Uterus (tissue), 4 donors: ENCODE measurements around the gene USP20. TPM values are rescaled to one million over a fixed set of nuclear protein-coding genes. Genes with fewer than 3 reads are reported as not detected.

ENCODE experiments used
- DNase-seq, 2 donors: peaks; one replicate each; pipeline ENCODE4 v3.0.0-alpha.2; 2019 to 2020
- H3K27ac ChIP-seq, 2 donors: fragments of 200-600 bp; sonication (generic); 1 replicate in 1 of 2; 2 replicates in 1 of 2; pipeline ENCODE4 v1.5.1; 2016 to 2018
- H3K27me3 ChIP-seq, 2 donors: fragments of 200-600 bp; sonication (generic); one replicate each; pipeline ENCODE4 v1.5.1; 2018 to 2019; ENCODE audit warnings: control low read depth in 1 of 2
- H3K36me3 ChIP-seq, 2 donors: fragments of 200-600 bp; sonication (generic); one replicate each; pipeline ENCODE4 v1.5.1; 2019; ENCODE audit warnings: control low read depth in 1 of 2
- H3K4me1 ChIP-seq, 2 donors: fragments of 200-600 bp; sonication (generic); one replicate each; pipeline ENCODE4 v1.5.1; 2018 to 2019; ENCODE audit warnings: control low read depth in 1 of 2
- H3K4me3 ChIP-seq, 2 donors: fragments of 200-600 bp; sonication (generic); 1 replicate in 1 of 2; 2 replicates in 1 of 2; pipeline ENCODE4 v1.5.1; 2018 to 2019; ENCODE audit warnings: mild to moderate bottlenecking in 1 of 2
- H3K9me3 ChIP-seq, 2 donors: fragments of 200-600 bp; sonication (generic); one replicate each; pipeline ENCODE4 v1.5.1; 2019; ENCODE audit warnings: control low read depth in 1 of 2
- POLR2A ChIP-seq, 2 donors: fragments of 450-650 bp; IDR thresholded peaks; one replicate each; pipeline ENCODE4 v1.6.1; 2016; ENCODE audit warnings: antibody characterized with exemption in 2 of 2, mild to moderate bottlenecking in 1 of 2, moderate library complexity in 1 of 2
- intact Hi-C: fragments of 100-400 bp; cut with DNase I; formaldehyde crosslinking; loops from one replicate; pipeline ENCODE4 v1.15.1; 2023; ENCODE audit warnings: low total_unique reads
- total RNA-seq, 4 donors: library from RNA; depleted of rRNA in 3 of 4; stranded (reverse); fragments of >200 nt in 3 of 4; gene quantifications; one replicate each; pipeline versions ENCODE4 v1.1.0 to v1.2.4, GENCODE V29; 2014 to 2023
- TF ChIP-seq, protein P1 (sequence below), 4 experiments: fragments of 200-600 bp in 2 of 4; fragments of 450-650 bp in 2 of 4; sonication (generic) in 2 of 4; IDR thresholded peaks; one replicate each; pipeline ENCODE4 v1.5.1; 2016 to 2019; ENCODE audit warnings: antibody characterized with exemption in 4 of 4, mild to moderate bottlenecking in 2 of 4, moderate library complexity in 1 of 4
- donor health status: DM: yes; HTN: yes; CAD: no.

The USP20 gene
- total RNA-seq, 4 donors from 2014 or later: 5.6 to 46.7 (median 11.1) TPM

DNA sequence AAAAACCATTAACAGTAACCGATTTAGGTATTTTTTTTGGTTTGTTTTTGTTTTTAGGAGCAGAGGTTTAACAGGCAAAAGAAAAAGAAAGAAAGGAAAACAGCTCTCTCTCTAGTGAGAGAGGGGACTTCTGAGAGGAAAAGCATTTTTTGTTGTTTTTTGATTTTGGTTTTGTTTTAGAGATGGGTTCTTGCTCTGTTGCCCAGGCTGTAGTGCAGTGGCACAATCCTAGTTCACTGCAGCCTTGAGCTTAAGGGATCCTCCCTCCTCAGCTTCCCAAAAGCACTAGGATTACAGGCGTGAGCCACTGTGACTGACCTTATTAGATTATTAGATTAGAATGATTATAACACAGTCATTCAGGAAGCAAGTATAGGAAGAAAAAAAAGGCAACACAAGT, 10.1 kb downstream of the USP20 start:
- intact Hi-C loops: no loop called here
- no peak for DNase-seq
- no peaks in the 10 kb centered on the region for H3K36me3 ChIP-seq
- no peak overlapping the region for H3K4me3 ChIP-seq
- H3K27me3 ChIP-seq: no peaks in the 10 kb centered on the region
- H3K27ac ChIP-seq: no peak overlapping the region
- H3K4me1 ChIP-seq: no peaks in the 10 kb centered on the region
- no peak for TF ChIP-seq POLR2A (IDR thresholded peaks at IDR 0.05)
- TF ChIP-seq, protein P1, sequence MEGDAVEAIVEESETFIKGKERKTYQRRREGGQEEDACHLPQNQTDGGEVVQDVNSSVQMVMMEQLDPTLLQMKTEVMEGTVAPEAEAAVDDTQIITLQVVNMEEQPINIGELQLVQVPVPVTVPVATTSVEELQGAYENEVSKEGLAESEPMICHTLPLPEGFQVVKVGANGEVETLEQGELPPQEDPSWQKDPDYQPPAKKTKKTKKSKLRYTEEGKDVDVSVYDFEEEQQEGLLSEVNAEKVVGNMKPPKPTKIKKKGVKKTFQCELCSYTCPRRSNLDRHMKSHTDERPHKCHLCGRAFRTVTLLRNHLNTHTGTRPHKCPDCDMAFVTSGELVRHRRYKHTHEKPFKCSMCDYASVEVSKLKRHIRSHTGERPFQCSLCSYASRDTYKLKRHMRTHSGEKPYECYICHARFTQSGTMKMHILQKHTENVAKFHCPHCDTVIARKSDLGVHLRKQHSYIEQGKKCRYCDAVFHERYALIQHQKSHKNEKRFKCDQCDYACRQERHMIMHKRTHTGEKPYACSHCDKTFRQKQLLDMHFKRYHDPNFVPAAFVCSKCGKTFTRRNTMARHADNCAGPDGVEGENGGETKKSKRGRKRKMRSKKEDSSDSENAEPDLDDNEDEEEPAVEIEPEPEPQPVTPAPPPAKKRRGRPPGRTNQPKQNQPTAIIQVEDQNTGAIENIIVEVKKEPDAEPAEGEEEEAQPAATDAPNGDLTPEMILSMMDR (IDR thresholded peaks at IDR 0.05): no peak
- no peaks in the 10 kb centered on the region for H3K9me3 ChIP-seq

DNA sequence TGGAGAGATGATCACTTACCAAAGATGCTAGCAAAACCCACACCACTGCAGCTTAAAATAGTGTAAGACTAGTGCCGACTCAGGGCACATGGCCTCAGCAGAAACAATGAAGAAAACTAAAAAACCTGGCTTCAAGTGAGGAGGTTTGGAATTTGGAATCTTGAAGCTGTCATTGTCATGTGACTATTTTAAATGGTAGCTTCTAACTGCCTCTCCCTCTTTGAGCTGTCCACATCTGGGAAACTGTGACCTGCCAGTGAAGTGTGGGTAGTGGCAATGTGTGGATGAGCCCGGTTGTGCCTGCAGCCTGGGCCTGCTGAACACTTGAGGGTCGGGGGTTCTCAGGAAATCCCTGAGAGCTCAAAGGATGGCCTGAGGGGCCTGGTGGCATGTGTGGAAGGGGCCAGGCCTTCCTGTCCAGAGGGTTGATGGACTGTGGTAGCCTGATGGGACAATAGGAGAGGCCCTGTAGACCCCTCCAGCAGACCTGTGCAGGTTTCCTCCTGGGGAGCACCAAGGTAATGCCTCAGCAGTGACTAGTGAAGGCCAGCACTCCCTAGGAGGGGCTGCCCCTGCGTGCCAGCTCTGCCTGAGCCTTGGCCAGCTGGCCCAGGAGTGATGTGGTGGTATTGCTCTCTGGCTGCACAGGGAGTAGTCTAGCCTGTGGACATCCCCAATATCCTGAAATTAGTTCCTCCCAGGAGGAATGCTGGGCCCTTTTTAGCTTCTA, 13.6 kb downstream of the USP20 start:
- intact Hi-C loops: no loop called here
- TF ChIP-seq POLR2A (IDR thresholded peaks at IDR 0.05): no peak
- TF ChIP-seq, protein P1 (IDR thresholded peaks at IDR 0.05): no peak
- Histone ChIP-seq H3K9me3 (no peaks in the 10 kb centered on the region), H3K4me3 (no peak overlapping the region), H3K27ac (no peak overlapping the region), H3K36me3 (no peaks in the 10 kb centered on the region), H3K27me3 (no peaks in the 10 kb centered on the region), H3K4me1 (no peaks in the 10 kb centered on the region)
- DNase-seq: no peak

DNA sequence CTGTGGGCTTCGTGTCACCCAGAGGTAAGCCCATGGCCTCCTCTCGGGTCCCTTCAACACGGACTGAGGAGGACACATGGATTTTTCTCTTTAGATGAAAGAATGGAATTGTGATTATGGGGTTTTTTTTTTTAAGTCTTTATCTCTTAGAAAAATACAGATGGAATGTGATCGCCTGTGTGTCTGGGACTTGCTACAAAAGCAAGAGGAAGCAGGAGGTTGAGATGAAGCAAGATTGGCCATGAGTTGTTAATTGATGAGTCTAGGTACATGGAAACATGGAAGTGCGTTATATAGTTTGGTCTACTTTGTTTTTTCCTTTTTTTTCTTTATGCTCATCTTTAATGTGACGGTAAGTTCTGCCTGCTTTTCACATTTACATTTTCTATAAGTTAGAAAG, 14.6 kb downstream of the USP20 start:
- Histone ChIP-seq H3K4me3 (no peak overlapping the region), H3K27ac (peak overlapping the region in 1 of 2 donors; percentile 76), H3K4me1 (no peaks in the 10 kb centered on the region), H3K36me3 (no peaks in the 10 kb centered on the region), H3K9me3 (no peaks in the 10 kb centered on the region), H3K27me3 (no peaks in the 10 kb centered on the region)
- TF ChIP-seq, protein P1 (IDR thresholded peaks at IDR 0.05): no peak
- no peak for TF ChIP-seq POLR2A (IDR thresholded peaks at IDR 0.05)
- DNase-seq: no peak
- intact Hi-C loops: no loop called here

DNA sequence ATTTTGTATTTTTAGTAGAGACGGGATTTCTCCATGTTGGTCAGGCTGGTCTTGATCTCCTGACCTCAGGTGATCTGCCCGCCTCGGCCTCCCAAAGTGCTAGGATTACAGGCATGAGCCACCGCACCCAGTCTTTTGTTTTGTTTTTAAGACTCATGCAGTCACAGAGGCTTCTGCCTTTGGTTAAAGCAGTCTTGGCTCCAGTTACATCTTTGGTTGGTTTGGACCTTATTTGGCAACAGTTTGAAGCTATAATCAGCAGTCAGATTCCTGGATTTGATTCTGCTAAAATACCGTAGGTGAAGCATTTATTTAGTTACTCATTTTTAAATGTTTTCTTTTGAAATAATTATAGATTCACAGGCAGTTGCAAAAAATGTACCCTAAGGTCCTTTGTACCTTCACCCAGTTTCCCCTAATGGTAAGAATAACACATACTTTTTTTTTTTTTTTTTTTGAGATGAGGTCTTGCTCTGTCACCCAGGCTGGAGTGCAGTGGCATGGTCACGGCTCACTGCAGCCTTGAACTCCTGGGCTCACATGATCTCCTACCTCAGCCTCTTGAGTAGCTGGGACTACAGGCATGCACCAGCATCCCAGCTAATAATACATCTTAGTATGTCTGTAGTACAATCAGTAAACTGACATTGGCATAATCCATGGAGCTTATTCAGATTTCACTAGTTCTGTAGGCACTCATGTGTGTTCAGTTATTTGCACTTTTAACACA, 15.7 kb downstream of the USP20 start:
- intact Hi-C loops: no loop called here
- H3K9me3 ChIP-seq: no peaks in the 10 kb centered on the region
- TF ChIP-seq, protein P1 (IDR thresholded peaks at IDR 0.05): no peak
- no peak for TF ChIP-seq POLR2A (IDR thresholded peaks at IDR 0.05)
- no peak overlapping the region for H3K4me3 ChIP-seq
- no peak for DNase-seq
- no peaks in the 10 kb centered on the region for H3K27me3 ChIP-seq
- H3K36me3 ChIP-seq: no peaks in the 10 kb centered on the region
- H3K4me1 ChIP-seq: no peaks in the 10 kb centered on the region
- H3K27ac ChIP-seq: peak overlapping the region; percentile 25 to 76

DNA sequence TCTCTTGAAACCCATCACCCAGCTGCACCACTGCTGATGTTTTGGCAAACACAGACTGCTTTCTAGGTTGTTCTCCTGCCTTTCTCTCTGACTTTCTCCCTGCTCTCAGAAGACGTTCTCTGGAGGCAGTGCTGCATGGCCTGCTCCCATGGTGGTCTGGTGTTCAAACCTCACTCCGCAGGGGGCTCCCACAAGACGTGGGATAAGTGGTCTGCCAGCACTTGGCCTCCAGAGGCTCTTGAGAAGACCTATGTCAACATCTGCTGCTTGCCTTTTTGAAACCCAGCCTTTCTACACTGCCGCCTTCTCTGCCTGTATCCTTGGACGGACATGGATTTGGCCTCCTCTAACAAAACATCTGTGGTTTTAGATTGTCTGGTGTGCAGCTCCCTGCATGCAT, 16.6 kb downstream of the USP20 start:
- no peak for DNase-seq
- Histone ChIP-seq H3K9me3 (no peaks in the 10 kb centered on the region), H3K4me1 (no peaks in the 10 kb centered on the region), H3K36me3 (no peaks in the 10 kb centered on the region), H3K27ac (peak overlapping the region in 1 of 2 donors; percentile 36), H3K27me3 (no peaks in the 10 kb centered on the region), H3K4me3 (no peak overlapping the region)
- TF ChIP-seq POLR2A (IDR thresholded peaks at IDR 0.05): no peak
- TF ChIP-seq, protein P1 (IDR thresholded peaks at IDR 0.05): no peak
- intact Hi-C loops: no loop called here
